ENCODE results near the gene SNRNP48. TPM values are rescaled to one million over a fixed set of nuclear protein-coding genes. Genes with fewer than 3 reads are reported as not detected.

SNRNP48 gene
- total RNA-seq, 1 donor from 2014 or later: 9.7 TPM

DNA sequence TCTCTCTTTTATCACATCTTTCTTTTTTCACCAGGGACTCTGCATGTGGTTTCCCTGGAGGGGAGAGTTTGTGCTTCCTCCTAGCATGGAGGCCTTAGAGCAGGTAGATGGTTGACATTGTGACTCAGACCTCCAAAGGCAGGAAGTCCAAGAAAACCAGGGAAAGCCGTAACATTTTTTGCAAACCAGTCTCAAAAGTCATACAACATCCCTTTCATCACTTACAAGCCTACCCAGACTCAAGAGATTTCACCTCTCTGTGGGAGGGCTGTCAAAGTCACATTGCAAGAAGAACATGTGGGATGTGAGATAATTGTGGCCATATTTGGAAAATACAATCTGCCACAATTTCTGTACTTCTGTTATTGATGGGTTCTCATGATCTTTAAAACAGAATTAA is 46.2 kb downstream of the SNRNP48 start:
- no peak overlapping the region for H3K4me3 Mint-ChIP-seq (ENCODE audit: unreplicated experiment)
- H3K4me1 Mint-ChIP-seq (ENCODE audit: low read depth): peaks cover 3% of the 10 kb centered on the region
- no peaks in the 10 kb centered on the region for H3K36me3 Mint-ChIP-seq (ENCODE audit: low read depth)
- TF ChIP-seq, protein P1, sequence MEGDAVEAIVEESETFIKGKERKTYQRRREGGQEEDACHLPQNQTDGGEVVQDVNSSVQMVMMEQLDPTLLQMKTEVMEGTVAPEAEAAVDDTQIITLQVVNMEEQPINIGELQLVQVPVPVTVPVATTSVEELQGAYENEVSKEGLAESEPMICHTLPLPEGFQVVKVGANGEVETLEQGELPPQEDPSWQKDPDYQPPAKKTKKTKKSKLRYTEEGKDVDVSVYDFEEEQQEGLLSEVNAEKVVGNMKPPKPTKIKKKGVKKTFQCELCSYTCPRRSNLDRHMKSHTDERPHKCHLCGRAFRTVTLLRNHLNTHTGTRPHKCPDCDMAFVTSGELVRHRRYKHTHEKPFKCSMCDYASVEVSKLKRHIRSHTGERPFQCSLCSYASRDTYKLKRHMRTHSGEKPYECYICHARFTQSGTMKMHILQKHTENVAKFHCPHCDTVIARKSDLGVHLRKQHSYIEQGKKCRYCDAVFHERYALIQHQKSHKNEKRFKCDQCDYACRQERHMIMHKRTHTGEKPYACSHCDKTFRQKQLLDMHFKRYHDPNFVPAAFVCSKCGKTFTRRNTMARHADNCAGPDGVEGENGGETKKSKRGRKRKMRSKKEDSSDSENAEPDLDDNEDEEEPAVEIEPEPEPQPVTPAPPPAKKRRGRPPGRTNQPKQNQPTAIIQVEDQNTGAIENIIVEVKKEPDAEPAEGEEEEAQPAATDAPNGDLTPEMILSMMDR (IDR thresholded peaks at IDR 0.05): no peak
- H3K27ac Mint-ChIP-seq (ENCODE audit: unreplicated experiment): no peak overlapping the region
- H3K27me3 Mint-ChIP-seq (ENCODE audit: low read depth): no peaks in the 10 kb centered on the region
- peaks cover 5% of the 10 kb centered on the region for H3K9me3 Mint-ChIP-seq (ENCODE audit: low read depth)
- DNase-seq (ENCODE audit: low spot score): no peak

DNA sequence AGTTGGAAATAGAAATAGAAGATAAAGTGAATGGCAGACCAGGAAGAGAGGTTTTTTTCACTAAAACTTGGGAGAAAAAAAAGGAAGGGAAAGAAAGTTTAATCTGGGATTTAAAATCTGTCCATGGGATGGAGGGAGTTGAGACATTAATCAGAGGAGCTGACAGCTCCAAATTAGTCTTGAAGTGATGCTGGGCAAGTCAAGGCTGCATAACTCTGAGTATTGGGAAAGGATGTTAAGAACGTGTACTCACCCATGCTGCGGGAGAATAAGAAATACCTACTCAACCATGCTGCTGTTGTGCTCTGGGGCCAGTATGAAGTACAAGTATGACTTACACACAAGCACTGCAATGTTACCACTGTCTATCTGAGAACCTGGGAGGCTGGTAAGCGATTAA is 47.5 kb downstream of the SNRNP48 start:
- TF ChIP-seq, protein P1 (IDR thresholded peaks at IDR 0.05): no peak
- no peaks in the 10 kb centered on the region for H3K36me3 Mint-ChIP-seq (ENCODE audit: low read depth)
- H3K27me3 Mint-ChIP-seq (ENCODE audit: low read depth): no peaks in the 10 kb centered on the region
- H3K27ac Mint-ChIP-seq (ENCODE audit: unreplicated experiment): no peak overlapping the region
- peaks cover 5% of the 10 kb centered on the region for H3K9me3 Mint-ChIP-seq (ENCODE audit: low read depth)
- no peak overlapping the region for H3K4me3 Mint-ChIP-seq (ENCODE audit: unreplicated experiment)
- H3K4me1 Mint-ChIP-seq (ENCODE audit: low read depth): peaks cover 3% of the 10 kb centered on the region
- no peak for DNase-seq (ENCODE audit: low spot score)

DNA sequence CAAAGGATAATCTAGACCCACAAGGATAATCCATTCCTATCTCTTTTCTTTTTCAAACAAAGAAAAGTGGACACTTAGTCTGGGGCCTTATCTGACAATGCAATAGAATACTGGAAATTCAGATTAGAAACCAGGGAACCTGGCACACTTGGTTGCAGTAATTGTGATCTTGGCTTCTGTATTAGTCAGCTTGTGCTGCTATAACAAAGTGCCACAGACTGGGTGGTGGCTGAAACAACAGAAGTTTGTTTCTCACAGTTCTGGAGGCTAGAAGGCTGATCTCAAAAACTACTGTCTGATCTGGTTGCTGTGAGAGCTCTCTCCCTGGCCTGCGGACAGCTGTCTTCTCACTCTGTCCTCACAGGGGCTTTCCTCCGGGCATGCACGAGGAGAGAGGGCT is 49.4 kb downstream of the SNRNP48 start:
- Mint-ChIP-seq H3K27me3 (ENCODE audit: low read depth) (no peaks in the 10 kb centered on the region), H3K4me3 (ENCODE audit: unreplicated experiment) (no peak overlapping the region), H3K27ac (ENCODE audit: unreplicated experiment) (no peak overlapping the region), H3K36me3 (ENCODE audit: low read depth) (no peaks in the 10 kb centered on the region), H3K9me3 (ENCODE audit: low read depth) (peaks cover 5% of the 10 kb centered on the region), H3K4me1 (ENCODE audit: low read depth) (peaks cover 3% of the 10 kb centered on the region)
- TF ChIP-seq, protein P1 (IDR thresholded peaks at IDR 0.05): no peak
- no peak for DNase-seq (ENCODE audit: low spot score)

- Mint-ChIP-seq H3K36me3 (ENCODE audit: low read depth) (no peaks in the 10 kb centered on the region), H3K4me1 (ENCODE audit: low read depth) (peaks cover 3% of the 10 kb centered on the region), H3K27ac (ENCODE audit: unreplicated experiment) (no peak overlapping the region), H3K27me3 (ENCODE audit: low read depth) (no peaks in the 10 kb centered on the region), H3K4me3 (ENCODE audit: unreplicated experiment) (no peak overlapping the region), H3K9me3 (ENCODE audit: low read depth) (peaks cover 5% of the 10 kb centered on the region)
- no peak for DNase-seq (ENCODE audit: low spot score)
- TF ChIP-seq, protein P1 (IDR thresholded peaks at IDR 0.05): no peak
These were observed 50.0 kb downstream of the SNRNP48 start for GRCh38 chr6:7640016-7640415.

GRCh38 chr6:7640607-7641577 is 50.9 kb downstream of the SNRNP48 start:
- H3K27me3 Mint-ChIP-seq (ENCODE audit: low read depth): no peaks in the 10 kb centered on the region
- H3K9me3 Mint-ChIP-seq (ENCODE audit: low read depth): peaks cover 2% of the 10 kb centered on the region
- peaks cover 3% of the 10 kb centered on the region for H3K4me1 Mint-ChIP-seq (ENCODE audit: low read depth)
- H3K36me3 Mint-ChIP-seq (ENCODE audit: low read depth): no peaks in the 10 kb centered on the region
- H3K27ac Mint-ChIP-seq (ENCODE audit: unreplicated experiment): no peak overlapping the region
- TF ChIP-seq, protein P1 (IDR thresholded peaks at IDR 0.05): no peak
- H3K4me3 Mint-ChIP-seq (ENCODE audit: unreplicated experiment): no peak overlapping the region
- no peak for DNase-seq (ENCODE audit: low spot score)
